HG03521 (cell line): Measurements from ENCODE around the gene DNPEP.
"Not testable (repeated sequence)": the region's sequence is repeated elsewhere in the genome, so short reads cannot be mapped to it uniquely, and the experiment has no call there.

Experiments
- ATAC-seq: cut with Tn5 transposase; IDR thresholded peaks from one replicate; pipeline ENCODE4 v1.9.1; 2021; ENCODE audit warnings: mild to moderate bottlenecking, moderate library complexity; ENCODE audit not compliant: unreplicated experiment

The DNPEP gene

GRCh38 chr2:219402665-219403515 is 15.2 kb upstream of the DNPEP start:
- no peak for ATAC-seq

DNA sequence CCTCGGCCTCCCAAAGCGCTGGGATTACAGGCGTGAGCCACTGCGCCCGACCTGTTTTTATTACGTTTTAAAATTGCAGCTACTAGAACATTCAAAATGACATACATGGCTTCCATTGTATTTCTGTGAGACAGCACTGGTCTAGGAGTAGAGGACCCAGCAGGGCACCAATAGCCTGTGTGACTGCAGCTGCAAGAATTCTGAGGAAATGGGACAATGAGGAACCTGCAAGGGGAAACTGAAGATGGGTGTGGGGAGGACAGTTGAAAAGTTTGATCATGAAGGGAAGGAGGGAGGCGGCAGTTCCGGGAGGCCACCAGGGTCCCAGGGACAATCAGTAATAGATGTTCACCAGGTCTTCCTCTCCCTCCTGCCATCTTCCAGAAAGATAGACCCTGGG is 13.9 kb upstream of the DNPEP start:
- ATAC-seq, result no peak

DNA sequence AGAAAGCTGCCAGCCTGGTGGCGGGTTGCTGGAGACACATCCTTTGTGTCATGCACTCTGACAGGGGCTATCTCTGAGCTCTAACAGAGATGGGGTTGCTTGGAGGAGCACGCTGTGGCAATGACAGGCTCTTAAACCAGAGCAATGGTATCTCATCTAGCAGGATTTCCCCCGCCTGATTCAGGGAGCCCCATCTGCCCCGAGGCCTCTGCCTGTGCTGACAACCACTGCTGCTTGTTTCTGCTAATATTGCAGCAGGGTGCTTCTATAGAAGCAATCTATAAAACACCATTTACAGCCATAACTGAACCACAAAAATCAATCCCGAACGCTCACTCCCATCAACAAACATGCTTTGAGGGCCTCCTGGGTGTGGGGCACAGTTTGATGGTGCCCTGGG is 12.8 kb upstream of the DNPEP start:
- ATAC-seq, result no peak

- ATAC-seq, result no peak
Measured at GRCh38 chr2:219399716-219400478, 12.2 kb upstream of the DNPEP start.

- no peak for ATAC-seq
Measured at GRCh38 chr2:219398721-219399363, 11.1 kb upstream of the DNPEP start.

GRCh38 chr2:219396863-219397457 is 9.2 kb upstream of the DNPEP start:
- no peak for ATAC-seq

GRCh38 chr2:219395609-219396008 is 7.9 kb upstream of the DNPEP start:
- no peak for ATAC-seq

GRCh38 chr2:219395056-219395455 is 7.3 kb upstream of the DNPEP start:
- not testable (repeated sequence) for ATAC-seq

- no peak for ATAC-seq
Measured at GRCh38 chr2:219392754-219393153, 5.0 kb upstream of the DNPEP start.

GRCh38 chr2:219388907-219389156 is 1.1 kb upstream of the DNPEP start:
- no peak for ATAC-seq

DNA sequence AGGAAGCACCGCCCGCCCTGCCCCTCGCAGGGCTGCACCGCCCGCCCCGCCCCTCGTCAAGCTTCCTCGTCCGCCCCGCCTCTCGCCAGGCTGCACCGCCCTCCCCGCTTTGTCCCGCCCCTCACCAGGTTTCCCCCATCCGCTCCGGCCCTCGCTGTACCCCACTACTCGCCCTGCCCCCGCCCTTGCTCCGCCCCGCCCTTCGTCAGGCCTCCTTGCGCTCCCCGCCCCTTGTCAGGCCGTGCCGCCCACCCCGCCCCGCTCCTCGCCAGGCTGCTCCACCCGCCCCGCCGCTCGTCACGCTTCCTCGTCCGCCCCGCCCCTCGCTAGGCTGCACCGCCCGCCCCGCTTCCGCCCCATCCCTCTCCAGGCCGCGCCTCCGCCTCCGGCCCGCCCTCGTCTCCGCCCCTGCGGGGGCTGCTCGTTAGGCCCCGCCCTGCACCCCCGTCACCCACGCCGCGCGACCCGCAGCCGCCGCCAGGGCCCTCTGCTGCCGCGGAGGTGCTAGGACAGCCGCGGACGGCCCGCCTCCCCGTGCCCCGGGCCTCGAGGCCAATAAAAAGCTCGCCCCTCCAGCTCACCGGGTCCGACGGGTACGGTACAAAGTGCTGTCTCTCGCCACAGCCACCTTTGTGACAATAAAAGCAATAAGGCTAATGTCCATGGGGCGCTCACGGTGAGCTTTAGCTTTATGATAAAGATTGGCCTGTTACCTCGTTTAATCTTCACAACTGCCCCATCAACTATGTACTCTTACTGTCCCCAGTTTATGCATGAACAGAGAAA is 602 bp upstream of the DNPEP start:
- peak; percentile 77 for ATAC-seq

- no peak for ATAC-seq
Measured at GRCh38 chr2:219386532-219387280, 1.0 kb downstream of the DNPEP start.

GRCh38 chr2:219385958-219386520 is 1.7 kb downstream of the DNPEP start:
- ATAC-seq, result no peak

- no peak for ATAC-seq
Measured at GRCh38 chr2:219384859-219385258, 2.9 kb downstream of the DNPEP start.

DNA sequence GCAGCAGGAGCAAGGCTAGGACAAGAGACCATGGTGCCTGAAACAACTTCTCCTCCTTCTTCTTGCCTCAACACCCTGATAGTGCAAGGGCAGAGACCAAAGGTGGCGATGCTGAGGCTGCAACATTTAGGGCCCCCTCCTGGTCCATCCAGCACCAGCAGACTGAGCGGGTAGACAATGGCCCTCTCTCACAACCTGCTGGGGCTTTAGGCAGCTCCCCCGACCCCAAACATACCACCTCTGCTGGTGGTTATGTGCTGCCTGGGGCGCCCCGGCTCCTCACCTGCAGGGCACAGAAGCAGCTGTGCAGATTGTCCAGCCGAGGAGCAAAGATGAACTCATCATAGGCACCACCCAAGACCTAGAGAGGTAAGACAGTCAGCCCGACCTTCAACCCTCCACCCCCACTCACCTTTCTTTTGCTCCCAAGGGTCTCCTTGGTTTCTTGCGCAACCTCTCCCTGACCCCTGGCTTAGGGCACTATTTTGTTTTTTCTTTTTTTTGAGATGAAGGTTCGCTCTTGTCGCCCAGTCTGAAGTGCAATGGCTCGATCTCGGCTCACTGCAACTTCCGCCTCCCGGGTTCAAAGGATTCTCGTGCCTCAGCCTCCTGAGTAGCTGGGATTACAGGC is 3.5 kb downstream of the DNPEP start:
- no peak for ATAC-seq

DNA sequence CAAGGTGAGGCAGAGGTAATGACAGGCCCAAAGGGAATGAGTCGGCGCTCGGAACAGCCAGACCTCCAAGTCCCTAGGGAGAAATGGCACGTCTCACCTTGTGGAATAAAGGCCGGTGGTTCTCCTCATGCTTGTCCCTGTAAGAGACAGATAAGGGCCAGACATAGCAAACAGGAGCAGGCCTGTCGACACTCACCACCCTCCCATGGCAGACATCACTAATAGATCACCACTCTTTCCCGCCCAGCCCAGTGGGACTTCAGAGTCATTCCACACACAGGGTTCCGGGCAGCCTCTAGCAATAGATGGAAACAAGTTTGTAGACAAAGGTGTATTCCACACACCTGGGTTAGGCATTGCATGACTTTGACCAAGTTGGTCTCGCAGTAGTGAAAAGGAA is 6.3 kb downstream of the DNPEP start:
- ATAC-seq, result no peak

DNA sequence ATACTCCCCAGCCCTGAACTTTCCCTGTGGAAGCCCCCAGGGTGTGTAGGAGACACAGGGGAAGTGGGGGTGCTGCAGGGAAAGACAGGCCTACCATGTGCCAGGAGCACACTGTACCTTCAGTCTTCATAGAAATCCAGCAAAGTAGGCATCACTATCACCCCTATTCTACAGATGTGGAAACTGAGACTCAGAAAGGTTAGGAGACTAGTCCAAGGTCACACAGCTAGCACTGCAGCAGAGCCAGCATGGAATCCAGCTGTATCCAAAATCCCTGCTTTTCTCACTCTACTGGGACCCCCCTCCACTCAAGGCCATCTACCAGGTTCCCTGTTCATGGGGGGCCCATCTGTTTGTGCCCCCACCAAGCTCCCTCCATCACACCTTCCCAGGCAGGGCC is 6.8 kb downstream of the DNPEP start:
- no peak for ATAC-seq

- ATAC-seq, result no peak
Measured at GRCh38 chr2:219378163-219378851, 9.4 kb downstream of the DNPEP start.

DNA sequence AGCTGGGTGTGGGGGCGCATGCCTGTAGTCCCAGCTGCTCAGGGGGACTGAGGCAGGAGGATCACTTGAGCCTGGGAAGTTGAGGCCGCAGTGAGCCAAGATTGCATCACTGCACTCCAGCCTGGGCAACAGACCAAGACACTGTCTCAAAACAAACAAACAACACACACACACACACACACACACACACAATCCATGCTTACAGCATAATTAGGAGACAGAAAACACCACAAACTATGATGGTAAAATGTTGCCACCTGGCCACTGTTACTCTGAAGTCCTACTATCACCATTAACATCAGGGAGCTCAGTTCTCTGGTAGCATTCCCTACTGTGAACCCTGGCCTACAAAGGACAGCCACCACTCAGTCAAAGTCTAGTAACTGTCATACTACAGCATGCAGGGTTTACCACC is 18.3 kb downstream of the DNPEP start:
- ATAC-seq, result no peak
